Stimulated activated CD4-positive, alpha-beta T cell treated with anti-CD3 and anti-CD28 coated beads, Interleukin-12 subunit alpha, Interleukin-12 subunit beta, amount 100 ng/mL, for 48 hours (primary cell): ENCODE data around the gene PACS1.
A peak's percentile ranks its signal among the peaks of the same experiment; 100 is the strongest.
"Not testable (repeated sequence)": the region's sequence is repeated elsewhere in the genome, so short reads cannot be mapped to it uniquely, and the experiment has no call there.

Source experiments
- DNase-seq, 3 donors: peaks; one replicate each; pipeline ENCODE4 v3.0.0-alpha.2; 2020; ENCODE audit warnings: low read depth in 2 of 3, low spot score in 1 of 3

PACS1 gene

DNA sequence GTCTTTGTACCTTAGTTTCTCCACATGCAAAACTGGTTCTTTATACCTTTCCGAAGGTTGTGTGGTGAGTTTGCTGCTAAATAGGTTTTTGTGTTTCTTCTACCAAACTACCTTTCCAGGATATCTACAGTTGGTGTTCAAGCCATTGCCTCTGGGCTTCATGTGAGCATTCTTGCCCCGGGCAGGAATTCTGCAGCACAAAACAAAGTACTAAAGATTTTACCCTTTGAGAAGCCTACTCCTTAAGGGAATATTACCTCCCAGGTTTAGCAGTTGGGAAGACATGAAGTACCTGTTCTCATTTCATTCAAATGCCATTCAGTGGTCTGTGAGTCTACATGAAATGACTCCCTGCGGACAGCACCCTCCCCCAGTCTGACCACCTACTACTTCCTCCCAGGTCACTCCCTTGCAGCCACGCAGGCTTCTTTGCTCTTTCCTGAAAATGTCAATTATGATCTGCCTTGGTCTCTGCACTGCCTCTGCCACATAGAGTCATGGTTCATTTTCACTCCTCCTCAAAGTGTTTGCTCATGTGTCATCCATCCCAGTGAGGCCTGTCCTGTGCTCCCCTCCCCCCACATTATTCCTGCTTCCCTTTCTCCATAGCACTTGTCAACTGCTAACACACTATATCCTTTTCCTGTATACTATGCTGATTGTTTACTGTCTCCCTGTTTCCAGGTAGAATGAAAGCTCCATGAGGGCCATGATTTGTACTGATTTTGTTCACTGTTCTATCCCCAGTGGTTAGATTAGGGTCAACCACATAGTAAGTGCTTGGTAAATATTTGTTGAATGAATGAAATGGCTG is 36.9 kb downstream of the PACS1 start:
- no peak for DNase-seq

DNA sequence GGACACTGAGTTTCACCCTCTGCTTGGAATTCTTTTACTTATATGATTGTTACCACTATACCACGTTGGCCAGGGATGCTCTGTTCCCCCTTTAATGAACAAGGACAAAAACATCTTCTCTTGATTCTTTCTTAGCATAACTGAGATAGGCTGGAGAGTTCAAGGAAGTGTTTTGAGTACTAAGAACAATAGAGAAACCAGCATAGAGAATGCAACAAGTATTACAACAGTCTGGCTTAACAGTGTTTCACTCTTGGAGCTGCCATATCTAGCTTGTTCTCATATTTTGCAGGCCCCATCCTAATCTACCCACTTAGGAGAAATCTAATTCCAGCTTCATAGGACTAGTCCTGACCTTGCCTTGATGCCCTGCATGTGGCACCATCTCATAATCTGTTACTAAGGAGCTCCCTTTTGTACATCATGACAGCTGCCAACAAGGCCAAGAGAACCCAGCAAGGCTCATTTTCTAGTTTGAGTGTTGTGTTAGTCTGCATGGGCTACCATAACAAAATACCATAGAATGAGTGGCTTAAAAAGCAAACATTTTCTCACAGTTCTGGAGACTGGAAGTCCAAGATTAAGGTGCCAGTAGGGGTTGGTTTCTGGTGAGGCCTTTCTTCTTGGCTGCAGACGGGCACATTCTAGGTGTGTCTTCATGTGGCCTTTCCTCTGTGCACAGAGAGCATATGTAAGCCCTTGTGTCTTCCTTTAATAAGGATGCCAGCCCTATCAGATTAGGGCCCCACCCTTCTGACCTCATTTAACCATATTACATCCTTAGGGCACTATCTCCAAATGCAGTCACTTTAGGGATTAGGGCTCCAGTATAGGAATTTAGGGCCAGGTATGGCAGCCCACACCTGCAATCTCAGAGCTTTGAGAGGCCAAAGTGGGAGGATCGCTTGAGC is 37.8 kb downstream of the PACS1 start:
- DNase-seq = no peak

DNA sequence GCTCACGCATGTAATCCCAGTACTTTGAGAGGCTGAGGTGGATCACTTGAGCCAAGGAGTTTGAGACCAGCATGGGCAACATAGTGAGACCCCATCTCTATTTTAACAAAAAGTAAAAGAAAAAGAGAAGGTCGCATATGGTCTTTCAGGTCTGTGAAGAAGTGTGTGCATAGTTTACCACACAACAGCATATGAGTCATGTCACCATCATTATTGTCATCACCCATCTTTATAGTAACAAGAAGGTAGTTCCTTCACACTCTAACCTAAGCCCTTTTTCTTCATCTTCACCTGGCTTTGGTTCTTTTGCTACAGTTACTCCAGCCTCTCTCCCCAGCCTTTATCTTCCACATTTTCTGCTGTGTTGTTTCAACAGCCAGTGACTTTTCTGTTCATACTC is 39.2 kb downstream of the PACS1 start:
- DNase-seq = no peak

DNA sequence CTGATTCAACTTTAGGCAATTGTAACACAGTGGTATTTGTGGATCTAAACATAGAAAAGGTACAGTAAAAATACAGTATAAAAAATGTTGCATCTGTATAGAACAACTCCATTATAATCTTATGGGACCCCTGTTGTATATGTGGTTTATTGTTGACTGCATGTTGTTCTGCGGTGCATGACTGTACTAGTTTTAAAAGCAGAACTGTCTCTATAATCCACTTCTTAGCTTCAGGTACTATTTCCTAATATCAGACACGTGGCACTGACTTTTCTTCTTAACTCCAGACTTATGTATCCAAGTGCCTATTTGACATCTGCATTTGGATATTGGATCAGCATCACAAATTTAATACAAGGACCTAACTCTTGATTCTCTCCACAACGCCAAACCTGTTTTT is 41.1 kb downstream of the PACS1 start:
- no peak for DNase-seq

DNA sequence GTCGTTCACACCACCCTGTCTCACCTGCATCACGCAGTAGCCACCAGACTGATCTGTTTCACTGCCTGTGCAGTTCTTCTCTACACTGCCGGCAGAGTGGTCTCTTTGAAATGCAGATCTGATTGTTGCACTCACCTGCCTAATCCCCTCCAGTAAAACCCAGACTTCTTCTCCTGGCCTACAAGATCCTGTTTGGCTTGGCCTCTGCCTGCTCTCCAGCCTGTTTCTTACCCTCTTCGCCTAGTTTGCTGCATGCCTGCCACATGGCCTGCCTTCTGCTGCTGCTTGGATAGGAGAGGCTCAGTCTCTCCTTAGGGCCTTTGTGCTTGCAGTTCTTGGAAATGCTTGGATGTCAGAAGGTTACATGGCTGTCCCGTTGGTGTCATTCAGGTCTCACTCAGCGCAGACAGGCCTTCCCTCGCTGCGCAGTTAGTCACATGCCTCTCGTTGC is 42.0 kb downstream of the PACS1 start:
- no peak for DNase-seq

DNA sequence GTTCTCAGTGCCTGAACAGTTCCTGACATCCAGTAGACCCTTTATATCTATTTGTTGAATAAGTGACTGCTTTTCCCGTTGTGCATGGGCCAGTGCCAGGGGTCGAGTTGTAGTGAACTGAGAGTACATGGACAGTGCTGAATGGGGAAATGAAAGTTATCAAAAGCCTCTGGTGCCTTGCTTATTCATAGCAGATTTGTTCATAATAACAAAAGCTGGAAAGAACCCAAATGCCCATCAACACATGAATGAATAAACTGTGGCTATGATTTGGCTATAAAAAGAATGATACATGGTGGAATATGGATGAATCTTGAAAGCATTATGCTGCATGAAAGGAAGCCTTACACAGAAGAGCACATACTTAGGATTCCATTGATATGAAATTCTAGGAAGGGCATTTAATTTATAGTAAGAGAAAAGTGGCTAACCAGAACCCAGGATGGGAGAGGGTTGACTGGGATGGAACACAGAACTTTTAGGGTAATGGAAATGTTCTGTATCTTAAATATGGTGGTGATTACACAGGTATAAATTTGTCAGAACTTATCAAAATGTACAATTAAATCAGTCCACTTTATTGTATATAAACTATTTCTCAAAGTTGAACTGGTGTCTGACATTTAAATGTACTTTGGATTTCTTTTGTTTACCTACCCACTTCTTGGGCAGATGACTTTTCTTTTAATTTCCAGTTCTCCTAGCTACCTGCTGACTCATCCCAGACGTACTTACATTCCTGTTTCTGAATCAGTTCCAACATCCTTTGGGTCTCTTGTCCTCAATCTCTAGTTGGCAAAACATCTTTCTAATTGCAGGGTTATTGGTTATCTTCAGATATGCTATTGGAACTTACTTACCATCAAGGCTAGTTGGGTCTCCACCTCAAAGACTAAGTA is 42.8 kb downstream of the PACS1 start:
- DNase-seq = no peak

DNA sequence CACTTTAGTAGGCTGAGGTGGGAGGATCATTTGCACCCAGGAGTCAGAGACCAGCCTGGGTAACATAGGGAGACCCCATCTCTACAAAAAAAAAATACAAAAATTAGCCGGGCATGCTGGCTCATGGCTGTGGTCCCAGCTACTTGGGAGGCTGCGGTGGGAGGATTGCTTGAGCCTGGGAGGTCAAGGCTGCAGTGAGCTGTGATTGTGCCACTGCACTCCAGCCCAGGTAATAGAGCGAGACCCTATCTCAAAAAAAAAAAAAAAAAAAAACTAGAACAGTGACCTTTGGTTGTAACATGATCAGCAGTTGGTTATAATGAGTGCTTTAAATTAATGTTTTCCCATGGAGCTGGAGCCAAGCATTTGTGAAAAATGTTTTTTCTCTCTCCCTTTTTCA is 44.9 kb downstream of the PACS1 start:
- DNase-seq = not testable (repeated sequence)

DNA sequence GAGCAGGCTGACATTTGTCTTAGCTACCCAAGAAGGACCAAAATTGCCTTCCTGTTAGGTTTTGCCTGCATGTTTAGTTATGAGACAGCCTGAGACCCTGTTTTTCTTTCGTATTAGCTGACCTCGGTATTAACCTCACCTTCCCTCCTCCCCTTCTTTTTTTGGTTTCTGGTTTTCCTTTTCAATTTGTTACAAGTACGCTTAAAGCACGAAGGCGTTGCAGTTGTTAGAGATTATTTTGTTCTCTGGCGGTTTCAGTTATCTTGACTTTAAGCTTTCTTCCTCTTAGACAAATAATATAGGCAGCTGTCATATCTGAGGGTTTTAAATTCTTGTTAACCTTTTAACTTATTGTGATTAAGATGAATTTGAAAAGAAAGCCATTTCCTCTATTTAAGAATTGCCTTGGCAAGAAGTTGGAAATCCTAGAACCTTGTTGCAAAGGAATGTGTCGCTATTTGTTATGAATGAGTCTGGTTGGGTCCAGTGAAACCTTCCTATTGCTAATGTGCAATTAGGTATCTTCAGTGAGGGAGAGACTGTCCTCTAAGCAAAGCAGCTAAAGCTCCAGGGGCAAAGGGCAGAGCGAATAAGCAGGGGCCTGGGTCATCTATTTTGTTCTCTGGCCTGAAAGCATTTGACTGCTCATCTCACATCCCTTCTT is 45.7 kb downstream of the PACS1 start:
- DNase-seq = no peak

DNA sequence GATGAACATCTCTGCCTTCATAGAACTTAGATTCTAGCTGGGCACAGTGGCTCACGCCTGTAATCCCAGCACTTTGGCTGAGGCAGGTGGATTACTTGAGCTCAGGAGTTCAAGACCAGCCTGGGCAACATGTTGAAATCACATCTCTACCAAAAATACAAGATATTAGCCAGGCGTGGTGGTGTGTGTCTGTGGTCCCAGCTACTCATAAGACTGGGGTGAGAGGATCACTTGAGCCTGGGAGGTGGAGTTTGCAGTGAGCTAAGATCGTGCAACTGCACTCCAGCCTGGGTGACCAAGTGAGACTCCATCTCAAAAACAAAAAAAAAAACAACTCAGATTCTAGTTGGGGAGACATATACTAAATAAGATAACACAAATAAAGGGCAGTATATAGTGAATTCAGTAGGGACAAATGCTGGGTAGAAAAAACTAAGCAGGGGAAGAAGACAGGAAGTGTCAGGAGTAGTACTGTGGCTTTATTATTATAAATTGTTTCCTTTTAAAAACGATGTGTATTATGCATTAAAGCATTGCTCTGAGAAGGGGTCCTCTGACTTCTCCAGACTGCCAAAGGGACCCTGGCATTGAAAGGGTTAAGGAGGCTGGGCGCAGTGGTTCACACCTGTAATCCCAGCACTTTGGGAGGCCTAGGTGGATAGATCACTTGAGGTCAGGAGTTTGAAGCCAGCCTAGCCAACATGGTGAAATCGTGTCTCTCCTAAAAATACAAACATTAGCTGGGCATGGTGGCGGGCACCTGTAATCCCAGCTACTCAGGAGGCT is 46.7 kb downstream of the PACS1 start:
- DNase-seq = no peak

DNA sequence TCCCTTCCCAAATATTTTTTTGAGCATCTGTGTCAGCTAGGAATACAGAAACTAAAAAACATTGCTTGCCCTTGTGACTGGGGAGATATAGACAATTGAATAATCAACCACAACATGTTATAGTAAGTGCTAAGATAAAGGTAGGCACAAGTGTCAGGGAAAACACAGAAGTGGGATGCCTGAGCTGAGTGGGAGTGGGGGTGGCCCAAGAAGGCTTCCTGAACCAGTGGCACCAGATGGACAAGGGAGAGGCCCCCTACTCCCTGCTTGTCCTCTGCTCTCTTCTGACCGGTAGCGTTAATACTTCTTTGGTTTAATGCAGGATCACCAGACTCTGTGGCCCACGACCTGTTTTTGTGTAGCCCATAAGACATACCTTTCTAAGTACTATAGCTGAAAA is 48.8 kb downstream of the PACS1 start:
- no peak for DNase-seq

DNA sequence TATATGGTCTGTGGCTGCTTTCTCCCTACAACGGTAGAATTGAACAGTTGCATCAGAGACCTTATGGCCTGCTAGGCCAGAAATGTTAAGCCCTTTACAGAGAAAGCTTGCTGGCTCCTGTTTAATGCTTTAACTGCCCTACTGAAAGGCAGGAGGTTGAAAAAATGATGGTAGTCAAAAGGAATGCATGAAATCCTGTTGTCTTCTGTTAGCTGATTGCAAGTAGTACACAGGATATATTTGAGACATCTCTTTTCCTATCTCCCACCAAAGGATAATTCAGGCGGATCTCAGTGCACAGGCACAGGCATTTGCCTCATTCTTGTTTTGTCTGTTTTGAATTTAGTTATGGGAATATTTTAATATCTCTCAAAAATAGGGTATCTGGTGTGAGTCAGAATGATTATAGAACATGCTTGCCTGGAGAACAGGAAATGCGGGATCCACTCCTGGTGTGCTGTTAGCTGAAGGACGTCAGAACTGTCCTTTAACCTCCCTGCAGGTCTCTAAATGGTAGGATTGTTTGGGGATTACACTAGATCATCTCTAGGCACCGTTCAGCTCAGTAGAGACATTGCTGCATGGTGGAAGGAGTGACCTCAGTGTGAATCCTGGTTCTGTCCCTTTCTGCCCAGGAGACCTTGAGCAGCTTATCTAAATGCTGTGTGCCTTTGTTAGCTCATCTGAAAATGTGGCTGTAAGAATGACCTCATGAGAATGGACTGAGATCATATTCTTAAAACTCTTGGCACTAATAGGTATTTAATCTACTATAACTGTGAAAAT is 49.5 kb downstream of the PACS1 start:
- DNase-seq = no peak

DNA sequence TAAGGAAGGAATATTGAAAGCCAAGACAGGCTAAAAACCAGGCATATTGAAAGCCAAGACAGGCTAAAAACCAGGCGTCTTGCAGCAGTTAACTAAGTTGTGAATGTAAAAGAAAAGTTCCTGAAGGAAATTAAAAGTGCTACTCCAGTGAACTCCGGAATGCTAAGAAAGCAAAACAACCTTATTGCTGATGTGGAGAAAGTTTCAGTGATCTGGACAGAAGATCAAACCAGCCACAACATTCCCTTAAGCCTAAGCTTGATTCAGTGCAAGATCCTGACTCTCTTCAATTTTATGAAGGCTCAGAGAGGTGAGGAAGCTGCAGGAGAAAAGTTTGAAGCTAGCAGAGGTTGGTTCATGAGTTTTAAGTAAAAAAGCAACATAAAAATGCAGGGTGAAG is 51.4 kb downstream of the PACS1 start:
- no peak for DNase-seq

DNA sequence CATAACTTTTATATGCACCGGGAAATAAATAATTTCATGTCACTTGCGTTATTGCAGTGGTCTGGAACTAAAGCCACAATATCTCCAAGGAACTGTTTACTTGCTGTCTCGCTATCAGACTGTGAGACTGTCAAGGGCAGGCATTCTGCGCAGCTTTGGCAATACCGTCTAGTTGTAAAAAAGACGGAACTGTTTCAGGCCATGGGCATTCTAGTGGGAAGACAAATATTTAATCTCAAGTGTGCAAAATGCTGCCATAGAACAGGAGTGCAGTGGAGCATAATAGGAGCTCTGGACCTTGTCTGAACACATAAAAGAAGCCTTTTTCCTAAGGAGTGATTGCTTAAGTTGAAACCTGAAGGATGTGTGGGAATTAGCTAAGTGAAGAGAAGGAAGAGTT is 53.8 kb downstream of the PACS1 start:
- no peak for DNase-seq

DNA sequence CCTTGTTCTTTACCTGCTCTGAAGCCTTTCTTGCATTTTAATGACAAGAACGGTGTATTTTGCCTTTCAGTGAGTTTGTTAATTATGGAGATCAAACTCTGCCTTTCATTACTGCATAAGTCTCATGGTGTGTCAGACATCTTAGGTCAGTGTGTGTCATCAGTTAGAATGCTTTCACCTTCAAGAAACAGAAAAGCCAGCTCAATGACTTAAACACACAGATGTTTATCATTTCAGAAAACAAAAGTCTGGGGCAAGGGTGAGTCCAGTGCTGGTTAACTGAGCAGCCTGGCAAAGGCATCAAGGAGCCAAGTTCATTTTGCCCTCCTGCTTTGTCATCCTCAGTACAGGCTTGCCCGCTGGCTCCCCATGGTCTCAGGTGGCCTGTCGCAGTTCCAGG is 54.5 kb downstream of the PACS1 start:
- DNase-seq = no peak

DNA sequence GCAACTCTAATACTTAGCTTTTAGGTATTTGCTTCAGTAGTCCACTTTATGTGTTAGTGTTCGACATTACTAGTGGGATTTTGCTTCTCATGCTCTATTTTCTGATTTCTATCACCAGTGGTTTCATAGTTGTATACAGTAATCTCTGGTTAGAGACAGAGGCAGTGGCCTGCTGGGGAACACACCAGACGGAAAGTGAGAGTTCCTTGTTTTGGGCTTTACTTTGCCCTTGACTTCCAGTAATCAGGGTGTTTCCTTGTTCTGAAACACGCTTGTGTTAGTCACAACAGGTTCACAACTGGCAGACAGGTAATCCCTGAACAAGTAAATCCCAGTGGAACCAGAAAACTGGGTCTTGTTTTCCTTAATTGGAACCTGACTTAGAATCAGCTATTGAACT is 56.0 kb downstream of the PACS1 start:
- peak in 1 of 3 donors; percentile 34 for DNase-seq

DNA sequence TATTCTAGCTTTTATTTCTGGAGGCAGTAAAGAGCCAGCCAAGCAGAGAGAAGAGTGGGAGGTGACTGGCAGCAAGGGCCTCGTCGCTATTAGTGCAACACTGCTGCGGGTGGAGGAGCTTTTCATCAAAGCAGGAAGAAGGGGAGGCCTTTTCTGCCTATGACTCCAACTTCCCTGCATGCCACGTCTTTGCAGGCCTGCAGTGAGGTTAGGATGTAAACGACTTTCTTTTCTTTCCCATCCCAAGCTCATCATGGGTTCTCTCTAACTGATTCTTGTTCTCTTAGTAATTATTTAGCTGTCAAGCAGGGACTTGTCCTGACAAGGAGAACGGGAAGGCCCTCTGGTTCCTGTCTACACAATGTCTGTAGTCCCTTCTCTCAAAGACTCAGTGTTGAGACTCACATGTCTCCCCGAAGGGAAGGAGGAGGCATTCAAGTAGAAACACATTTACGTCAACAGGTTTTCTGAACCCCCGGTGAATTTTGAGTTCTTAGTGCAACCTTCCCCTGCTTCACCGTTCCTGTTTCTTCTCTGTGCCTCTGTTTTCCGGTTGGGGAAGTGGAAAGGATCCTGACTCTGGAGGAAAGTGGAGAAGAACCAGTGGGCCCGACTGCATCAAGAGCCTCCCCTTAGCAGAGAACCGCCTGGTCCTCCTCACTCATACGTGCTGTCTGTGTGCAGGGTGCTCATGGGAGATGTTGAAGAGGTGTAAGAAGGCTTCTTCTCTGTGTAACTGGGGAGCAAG is 56.9 kb downstream of the PACS1 start:
- peak; percentile 47 to 56 (median 49) for DNase-seq

DNA sequence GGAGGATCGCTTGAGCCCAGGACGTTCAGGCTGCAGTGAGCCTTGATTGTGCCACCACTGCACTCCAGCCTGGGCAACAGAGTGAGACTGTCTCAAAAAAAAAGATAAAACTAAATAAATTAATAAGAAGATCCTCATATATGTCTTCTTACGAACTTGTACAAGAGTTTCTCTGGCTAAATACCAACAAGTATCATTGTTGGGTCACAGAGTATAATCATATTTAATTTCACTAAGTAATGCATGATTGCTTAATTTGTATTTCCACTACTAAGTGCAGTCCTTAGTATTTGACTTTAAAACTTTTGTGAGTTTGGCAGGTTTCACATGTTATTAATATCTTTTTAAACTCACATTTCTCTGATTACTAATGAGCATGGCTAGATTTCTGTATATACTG is 60.9 kb downstream of the PACS1 start:
- DNase-seq = no peak

DNA sequence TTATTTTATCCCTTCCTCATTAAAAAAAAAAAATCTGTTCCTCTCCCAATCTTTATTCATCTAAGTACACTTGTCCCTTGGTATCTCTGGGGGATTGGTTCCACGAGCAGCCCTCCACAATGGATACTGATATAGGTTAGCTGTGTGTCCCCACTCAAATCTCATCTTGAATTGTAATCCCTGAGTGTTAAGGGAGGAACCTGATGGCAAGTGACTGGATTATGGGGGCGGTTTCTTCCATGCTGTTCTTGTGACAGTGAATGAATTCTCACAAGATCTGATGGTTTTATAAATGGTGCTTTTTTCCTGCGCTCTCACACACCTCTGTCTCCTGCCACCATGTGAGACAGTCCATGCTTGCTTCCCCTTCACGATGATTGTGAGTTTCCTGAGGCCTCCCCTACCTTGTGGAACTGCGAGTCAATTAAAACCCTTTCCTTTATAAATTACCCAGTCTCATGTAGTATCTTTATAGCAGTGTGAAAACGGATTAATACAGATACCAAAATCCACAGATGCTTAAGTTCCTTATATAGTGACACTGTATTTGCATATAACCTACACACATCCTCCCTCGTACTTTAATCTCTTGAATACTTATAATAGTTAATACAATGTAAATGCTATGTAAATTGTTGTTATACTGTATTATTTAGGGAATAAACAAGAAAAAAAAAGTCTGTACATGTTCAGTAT is 62.0 kb downstream of the PACS1 start:
- no peak for DNase-seq
